ENCODE data around the gene TBC1D16. TPM values are rescaled to one million over a fixed set of nuclear protein-coding genes. Genes with fewer than 3 reads are reported as not detected.
A peak's percentile ranks its signal among the peaks of the same experiment; 100 is the strongest.

TBC1D16 gene
- total RNA-seq, 6 experiments from 2014 or later = 15.1 to 25.5 (median 17.9) TPM

DNA sequence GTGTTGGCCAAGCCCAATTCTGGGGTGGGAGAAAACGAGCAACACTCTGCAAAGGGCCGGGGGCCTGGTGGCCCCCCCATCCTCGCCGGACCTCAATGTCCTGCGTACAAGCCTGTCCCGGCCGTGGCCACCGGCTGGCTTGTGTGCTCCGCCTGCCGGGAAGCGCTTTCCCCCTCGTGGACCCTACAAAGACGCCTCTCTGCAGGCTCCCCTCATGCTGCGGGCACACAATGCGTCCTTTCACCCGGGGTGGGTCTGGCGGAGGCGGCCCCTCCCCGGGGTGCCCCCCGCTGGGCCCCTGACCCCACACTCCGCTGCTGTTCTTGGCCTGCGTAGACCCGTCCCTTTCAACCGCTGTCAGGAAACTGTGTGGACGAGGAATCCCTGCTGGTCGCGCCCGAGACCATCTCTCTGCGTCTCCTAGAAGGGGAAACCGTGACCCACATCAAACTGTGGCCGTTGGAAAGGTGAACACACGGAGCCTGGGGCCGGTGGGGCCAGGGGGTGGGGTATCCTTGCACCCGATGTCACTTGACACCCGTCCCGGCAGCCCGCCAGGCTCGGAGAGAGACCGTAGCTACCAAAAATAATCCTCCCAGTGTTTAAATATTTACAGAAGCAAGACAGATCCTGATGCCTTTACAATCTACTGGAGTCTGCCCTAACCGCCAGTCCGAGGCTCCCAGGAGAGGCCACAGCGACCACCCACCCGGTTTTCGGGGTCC, 43.6 kb downstream of the TBC1D16 start:
- Mint-ChIP-seq H3K27ac (peak overlapping the region; percentile 85), H3K4me3 (peak overlapping the region; percentile 81), H3K4me1 (ENCODE audit: low read depth) (peaks cover 36% of the 10 kb centered on the region), H3K36me3 (ENCODE audit: low read depth) (no peaks in the 10 kb centered on the region), H3K9me3 (no peaks in the 10 kb centered on the region), H3K27me3 (ENCODE audit: insufficient read depth) (no peaks in the 10 kb centered on the region; the same call in 1 of the 2 replicates)
- TF ChIP-seq, protein P1, sequence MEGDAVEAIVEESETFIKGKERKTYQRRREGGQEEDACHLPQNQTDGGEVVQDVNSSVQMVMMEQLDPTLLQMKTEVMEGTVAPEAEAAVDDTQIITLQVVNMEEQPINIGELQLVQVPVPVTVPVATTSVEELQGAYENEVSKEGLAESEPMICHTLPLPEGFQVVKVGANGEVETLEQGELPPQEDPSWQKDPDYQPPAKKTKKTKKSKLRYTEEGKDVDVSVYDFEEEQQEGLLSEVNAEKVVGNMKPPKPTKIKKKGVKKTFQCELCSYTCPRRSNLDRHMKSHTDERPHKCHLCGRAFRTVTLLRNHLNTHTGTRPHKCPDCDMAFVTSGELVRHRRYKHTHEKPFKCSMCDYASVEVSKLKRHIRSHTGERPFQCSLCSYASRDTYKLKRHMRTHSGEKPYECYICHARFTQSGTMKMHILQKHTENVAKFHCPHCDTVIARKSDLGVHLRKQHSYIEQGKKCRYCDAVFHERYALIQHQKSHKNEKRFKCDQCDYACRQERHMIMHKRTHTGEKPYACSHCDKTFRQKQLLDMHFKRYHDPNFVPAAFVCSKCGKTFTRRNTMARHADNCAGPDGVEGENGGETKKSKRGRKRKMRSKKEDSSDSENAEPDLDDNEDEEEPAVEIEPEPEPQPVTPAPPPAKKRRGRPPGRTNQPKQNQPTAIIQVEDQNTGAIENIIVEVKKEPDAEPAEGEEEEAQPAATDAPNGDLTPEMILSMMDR (IDR thresholded peaks at IDR 0.05) = peak; percentile 69; the same call in 1 of the 2 replicates
- DNase-seq = no peak

DNA sequence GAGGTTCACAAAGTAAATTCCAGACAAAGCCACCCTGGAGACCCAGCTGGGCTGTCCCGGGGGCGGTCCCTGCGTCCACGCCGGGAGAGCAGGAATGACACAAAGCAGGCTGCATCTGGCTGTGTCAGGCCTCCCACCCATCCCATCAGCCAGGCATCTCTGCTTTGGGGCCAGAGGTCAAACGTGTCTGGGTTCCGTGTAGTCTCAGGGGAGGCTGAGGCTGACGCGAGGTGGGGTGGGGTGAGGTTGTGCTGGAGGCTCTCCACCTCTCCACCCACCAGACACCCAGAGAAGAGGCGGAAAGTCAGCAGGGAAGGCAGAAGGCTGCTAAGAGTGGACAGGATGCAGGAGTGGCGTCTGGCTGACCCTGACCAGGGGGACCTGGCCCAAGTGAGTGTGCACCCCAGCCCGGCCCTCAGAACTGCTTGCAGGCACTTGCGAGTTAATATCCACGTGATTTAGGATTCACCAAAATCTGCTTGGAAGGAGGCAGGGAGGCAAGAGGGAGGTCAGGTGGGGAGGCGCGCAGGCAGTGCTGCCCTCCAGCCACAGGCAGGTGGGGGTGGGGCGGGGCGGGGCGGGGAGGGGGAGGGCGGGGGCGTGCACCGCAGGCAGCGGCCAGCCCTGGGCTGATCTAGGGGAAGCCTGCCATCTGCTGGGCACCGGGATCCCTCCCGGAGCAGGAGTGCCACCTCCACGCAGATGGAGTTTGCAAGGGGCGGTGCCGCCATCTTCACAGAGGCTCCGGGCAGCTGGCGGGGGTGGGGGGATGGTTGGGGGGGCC, 44.3 kb downstream of the TBC1D16 start:
- H3K4me1 Mint-ChIP-seq (ENCODE audit: low read depth) = peaks cover 41% of the 10 kb centered on the region
- no peaks in the 10 kb centered on the region for H3K36me3 Mint-ChIP-seq (ENCODE audit: low read depth)
- TF ChIP-seq, protein P1 (IDR thresholded peaks at IDR 0.05) = peak; percentile 83
- peak overlapping the region; percentile 81 for H3K4me3 Mint-ChIP-seq
- H3K27ac Mint-ChIP-seq = no peak overlapping the region
- peak; percentile 72 for DNase-seq
- no peaks in the 10 kb centered on the region; the same call in 1 of the 2 replicates for H3K27me3 Mint-ChIP-seq (ENCODE audit: insufficient read depth)
- H3K9me3 Mint-ChIP-seq = no peaks in the 10 kb centered on the region

DNA sequence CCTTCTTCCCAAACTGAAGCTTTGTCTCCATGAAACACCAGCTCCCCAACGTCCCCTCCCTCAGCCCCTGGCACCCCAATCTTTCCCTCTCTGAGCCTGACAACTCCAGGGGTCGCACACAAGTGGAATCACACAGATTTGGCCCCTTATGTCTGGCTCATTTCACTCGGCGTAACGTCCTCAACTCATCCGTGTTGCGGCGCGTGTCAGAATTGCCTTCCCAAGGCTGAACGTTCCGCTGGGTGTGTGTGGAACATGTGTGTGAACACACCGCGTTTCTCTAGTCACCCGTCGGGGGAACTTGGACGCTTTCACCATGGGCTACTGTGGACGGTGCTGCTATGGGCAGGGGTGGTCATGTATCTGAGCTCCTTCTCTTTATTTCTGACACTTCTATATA, 45.0 kb downstream of the TBC1D16 start:
- H3K36me3 Mint-ChIP-seq (ENCODE audit: low read depth) = no peaks in the 10 kb centered on the region
- DNase-seq = no peak
- no peaks in the 10 kb centered on the region for H3K9me3 Mint-ChIP-seq
- no peaks in the 10 kb centered on the region; the same call in none of the 2 replicates for H3K27me3 Mint-ChIP-seq (ENCODE audit: insufficient read depth)
- no peak overlapping the region for H3K27ac Mint-ChIP-seq
- TF ChIP-seq, protein P1 (IDR thresholded peaks at IDR 0.05) = no peak
- H3K4me3 Mint-ChIP-seq = no peak overlapping the region
- H3K4me1 Mint-ChIP-seq (ENCODE audit: low read depth) = peaks cover 41% of the 10 kb centered on the region

DNA sequence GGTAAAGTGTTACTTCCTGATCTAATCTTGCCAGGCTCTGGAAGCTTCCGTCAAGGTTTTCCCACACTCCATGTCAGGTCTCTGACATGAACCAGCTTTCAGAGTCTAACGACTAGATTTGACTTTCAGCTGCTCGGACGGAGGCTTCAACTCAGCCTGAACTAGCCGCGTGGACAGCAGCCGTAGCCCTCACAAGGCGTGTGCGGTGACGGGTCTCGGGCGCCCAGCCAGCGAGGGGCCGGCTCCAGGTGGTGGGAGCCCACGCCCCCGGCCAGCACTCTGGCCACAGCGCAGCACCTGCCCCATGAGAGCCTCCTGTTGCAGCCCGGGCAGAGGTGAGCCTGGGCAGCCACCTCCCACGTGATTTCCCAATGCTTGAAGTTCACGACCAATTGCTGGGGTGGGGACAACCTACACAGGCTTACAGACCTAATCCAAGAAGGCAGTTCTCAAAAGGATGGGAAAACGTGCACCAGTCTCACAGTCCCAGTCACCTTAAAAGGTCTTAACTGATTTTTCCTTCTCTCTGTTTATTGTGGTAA, 45.5 kb downstream of the TBC1D16 start:
- no peaks in the 10 kb centered on the region for H3K36me3 Mint-ChIP-seq (ENCODE audit: low read depth)
- peaks cover 41% of the 10 kb centered on the region for H3K4me1 Mint-ChIP-seq (ENCODE audit: low read depth)
- no peak overlapping the region for H3K4me3 Mint-ChIP-seq
- DNase-seq = no peak
- H3K9me3 Mint-ChIP-seq = no peaks in the 10 kb centered on the region
- no peak overlapping the region for H3K27ac Mint-ChIP-seq
- TF ChIP-seq, protein P1 (IDR thresholded peaks at IDR 0.05) = no peak
- H3K27me3 Mint-ChIP-seq (ENCODE audit: insufficient read depth) = no peaks in the 10 kb centered on the region; the same call in none of the 2 replicates

DNA sequence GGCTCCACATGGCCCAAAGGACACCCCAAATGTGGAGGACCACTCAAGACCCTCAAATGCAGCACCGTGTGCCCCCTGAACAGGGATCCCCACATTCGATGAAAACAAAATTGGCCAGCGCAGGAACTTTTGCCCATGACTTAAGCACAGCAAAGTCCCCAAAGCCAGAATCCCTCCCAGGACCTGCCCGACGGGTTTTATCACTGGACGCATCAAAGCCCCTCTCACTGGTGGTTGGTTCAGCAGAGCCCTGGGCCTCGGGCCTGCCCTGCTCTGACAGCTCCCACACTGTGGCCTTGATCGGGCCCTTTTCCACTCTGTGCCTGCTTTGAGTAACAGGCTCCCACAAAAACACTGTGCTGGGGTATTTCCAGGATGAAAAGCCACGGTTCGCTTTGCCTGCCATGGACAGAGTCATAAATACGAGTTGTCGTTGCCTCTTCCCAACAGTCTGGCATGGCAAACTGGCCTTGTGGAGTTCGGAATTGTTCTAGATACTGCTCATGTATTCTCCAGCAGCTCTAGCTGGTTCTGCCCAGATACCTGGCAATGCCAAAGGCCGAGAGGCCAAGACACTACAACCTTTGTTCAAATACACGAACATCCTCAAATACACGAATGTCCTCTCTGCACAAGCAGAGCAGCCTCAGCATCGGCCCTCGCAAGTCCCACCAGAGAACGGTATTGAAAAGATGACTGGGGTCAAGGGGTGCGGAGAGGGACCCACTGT, 46.4 kb downstream of the TBC1D16 start:
- no peak overlapping the region for H3K4me3 Mint-ChIP-seq
- no peaks in the 10 kb centered on the region for H3K36me3 Mint-ChIP-seq (ENCODE audit: low read depth)
- peak overlapping the region; percentile 38; the same call in 1 of the 2 replicates for H3K27ac Mint-ChIP-seq
- no peaks in the 10 kb centered on the region for H3K9me3 Mint-ChIP-seq
- DNase-seq = no peak
- TF ChIP-seq, protein P1 (IDR thresholded peaks at IDR 0.05) = no peak
- H3K4me1 Mint-ChIP-seq (ENCODE audit: low read depth) = peaks cover 41% of the 10 kb centered on the region
- no peaks in the 10 kb centered on the region; the same call in none of the 2 replicates for H3K27me3 Mint-ChIP-seq (ENCODE audit: insufficient read depth)
